OCI-LY7 (cell line): ENCODE data around the gene CYP20A1. TPM values are rescaled to one million over a fixed set of nuclear protein-coding genes. Genes with fewer than 3 reads are reported as not detected.
"Not testable (repeated sequence)": the region's sequence is repeated elsewhere in the genome, so short reads cannot be mapped to it uniquely, and the experiment has no call there.

Experiments
- BruUV-seq: library from RNA; stranded (reverse); fragments of 400-500 nt; replicated peaks from 2 replicates; lab custom pipeline; 2021; lab: Mats Ljungman, UMichigan
- CTCF ChIA-PET: fragments of 300-600 bp; sonication (Branson Sonifier 250); formaldehyde crosslinking; loops from one replicate; lab custom pipeline; 2022; ENCODE audit warnings: antibody characterized with exemption; ENCODE audit not compliant: unreplicated experiment; lab: Charles Lee
- POLR2A ChIA-PET: fragments of 300-600 bp; sonication (Branson Sonifier 250); formaldehyde crosslinking; loops from one replicate; lab custom pipeline; 2022; ENCODE audit warnings: antibody characterized with exemption; lab: Charles Lee
- DNase-seq: peaks from one replicate; pipeline ENCODE4 v3.0.0-alpha.2; 2015; ENCODE audit warnings: low spot score
- H2AFZ ChIP-seq: fragments of 200-600 bp; sonication (generic), shearing (Covaris generic); 2 replicates; pipeline ENCODE4 v1.6.1; 2014; ENCODE audit warnings: mild to moderate bottlenecking, antibody characterized with exemption, low read length, moderate library complexity
- H3K27ac ChIP-seq: fragments of 200-600 bp; sonication (generic); 2 replicates; pipeline ENCODE4 v1.5.1; 2014; ENCODE audit warnings: mixed run types, low read depth, mild to moderate bottlenecking, moderate library complexity, low read length, inconsistent platforms; ENCODE audit not compliant: poor library complexity, severe bottlenecking
- H3K36me3 ChIP-seq: fragments of 200-600 bp; sonication (generic); 2 replicates; pipeline ENCODE4 v1.6.1; 2014; ENCODE audit warnings: mild to moderate bottlenecking, antibody characterized with exemption, low read length, moderate library complexity, mixed read lengths; ENCODE audit not compliant: insufficient read depth
- H3K4me1 ChIP-seq: fragments of 200-600 bp; sonication (generic); 2 replicates; pipeline ENCODE4 v1.5.1; 2014; ENCODE audit warnings: mild to moderate bottlenecking, low read length; ENCODE audit not compliant: insufficient read depth, poor library complexity, severe bottlenecking
- H3K4me2 ChIP-seq: fragments of 200-600 bp; sonication (generic); 2 replicates; pipeline ENCODE4 v1.6.1; 2014; ENCODE audit warnings: mild to moderate bottlenecking, low read length
- H3K4me3 ChIP-seq: fragments of 200-600 bp; sonication (generic); 2 replicates; pipeline ENCODE4 v1.5.1; 2014; ENCODE audit warnings: mild to moderate bottlenecking, low read depth, low read length; ENCODE audit not compliant: poor library complexity, severe bottlenecking
- H3K79me2 ChIP-seq: fragments of 200-600 bp; sonication (generic); 2 replicates; pipeline ENCODE4 v1.6.1; 2016; ENCODE audit warnings: low read depth, mild to moderate bottlenecking, low read length, moderate library complexity, mixed read lengths; ENCODE audit not compliant: insufficient read depth
- H3K9me2 ChIP-seq: fragments of 200-600 bp; sonication (generic); 2 replicates; pipeline ENCODE4 v1.6.1; 2016; ENCODE audit warnings: mild to moderate bottlenecking, low read length, mixed read lengths; ENCODE audit not compliant: insufficient read depth
- H3K9me3 ChIP-seq: fragments of 200-600 bp; sonication (generic); 2 replicates; pipeline ENCODE4 v1.6.1; 2014; ENCODE audit warnings: mild to moderate bottlenecking, mixed run types, low read length, mixed read lengths
- H4K20me1 ChIP-seq: fragments of 200-600 bp; sonication (generic); 2 replicates; pipeline ENCODE4 v1.6.1; 2014; ENCODE audit warnings: mild to moderate bottlenecking, antibody characterized with exemption, low read length, moderate library complexity, mixed read lengths; ENCODE audit not compliant: insufficient read depth
- EZH2phosphoT487 ChIP-seq: fragments of 200-600 bp; sonication (generic); IDR thresholded peaks from 2 replicates; pipeline ENCODE4 v1.6.1; 2018; ENCODE audit warnings: low read depth, borderline replicate concordance, mild to moderate bottlenecking, mixed run types, antibody characterized with exemption, low read length, moderate library complexity, mixed read lengths
- intact Hi-C: fragments of 100-400 bp; cut with micrococcal nuclease; formaldehyde crosslinking; loops from one replicate; pipeline ENCODE4 v1.10.0; 2022; ENCODE audit not compliant: unreplicated experiment
- total RNA-seq, 2 experiments: library from RNA; depleted of rRNA in 1 of 2; stranded (reverse); fragments of >200 nt in 1 of 2; shearing (Covaris generic) in 1 of 2; gene quantifications; 2 replicates each; pipeline ENCODE4 v1.2.3, GENCODE V29; 2014 to 2022
- TF ChIP-seq, protein P1 (sequence below): fragments of 200-600 bp; sonication (generic); conservative IDR thresholded peaks from 2 replicates; pipeline ENCODE4 v1.5.1; 2014; ENCODE audit warnings: mild to moderate bottlenecking, antibody characterized with exemption, low read length, moderate library complexity, mixed read lengths

CYP20A1 gene
- total RNA-seq, 2 experiments from 2014 or later = 14.7 to 20.3 TPM

DNA sequence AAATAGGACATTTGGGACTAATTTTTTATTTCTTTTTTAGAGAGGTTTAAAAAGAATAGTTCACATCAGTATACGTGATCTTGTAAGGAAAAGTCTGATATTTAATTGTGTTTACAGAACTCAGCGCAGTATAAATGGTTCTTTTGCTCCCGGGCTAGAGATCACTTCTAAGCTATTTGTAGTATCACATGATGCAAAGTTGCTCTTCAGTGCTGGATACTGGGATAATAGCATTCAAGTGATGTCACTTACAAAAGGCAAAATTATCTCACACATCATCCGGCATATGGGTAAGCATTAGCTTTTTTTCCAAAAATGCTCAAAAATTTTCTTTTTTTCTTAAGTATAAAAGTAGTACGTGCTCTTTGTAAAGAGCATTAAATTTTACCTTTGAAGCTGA lies 37.4 kb upstream of the CYP20A1 start:
- ChIA-PET POLR2A (no interaction called here), CTCF (no interaction called here)
- TF ChIP-seq EZH2phosphoT487 = no peak
- TF ChIP-seq, protein P1, sequence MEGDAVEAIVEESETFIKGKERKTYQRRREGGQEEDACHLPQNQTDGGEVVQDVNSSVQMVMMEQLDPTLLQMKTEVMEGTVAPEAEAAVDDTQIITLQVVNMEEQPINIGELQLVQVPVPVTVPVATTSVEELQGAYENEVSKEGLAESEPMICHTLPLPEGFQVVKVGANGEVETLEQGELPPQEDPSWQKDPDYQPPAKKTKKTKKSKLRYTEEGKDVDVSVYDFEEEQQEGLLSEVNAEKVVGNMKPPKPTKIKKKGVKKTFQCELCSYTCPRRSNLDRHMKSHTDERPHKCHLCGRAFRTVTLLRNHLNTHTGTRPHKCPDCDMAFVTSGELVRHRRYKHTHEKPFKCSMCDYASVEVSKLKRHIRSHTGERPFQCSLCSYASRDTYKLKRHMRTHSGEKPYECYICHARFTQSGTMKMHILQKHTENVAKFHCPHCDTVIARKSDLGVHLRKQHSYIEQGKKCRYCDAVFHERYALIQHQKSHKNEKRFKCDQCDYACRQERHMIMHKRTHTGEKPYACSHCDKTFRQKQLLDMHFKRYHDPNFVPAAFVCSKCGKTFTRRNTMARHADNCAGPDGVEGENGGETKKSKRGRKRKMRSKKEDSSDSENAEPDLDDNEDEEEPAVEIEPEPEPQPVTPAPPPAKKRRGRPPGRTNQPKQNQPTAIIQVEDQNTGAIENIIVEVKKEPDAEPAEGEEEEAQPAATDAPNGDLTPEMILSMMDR = no peak
- H3K27ac ChIP-seq = no peak overlapping the region
- H3K79me2 ChIP-seq = no peaks in the 10 kb centered on the region
- no TSS peak for BruUV-seq
- no peaks in the 10 kb centered on the region for H4K20me1 ChIP-seq
- H3K36me3 ChIP-seq = no peaks in the 10 kb centered on the region
- no peaks in the 10 kb centered on the region for H3K4me1 ChIP-seq
- H2AFZ ChIP-seq = no peak overlapping the region
- DNase-seq = no peak
- H3K4me2 ChIP-seq = no peak overlapping the region
- H3K9me3 ChIP-seq = no peaks in the 10 kb centered on the region
- no peaks in the 10 kb centered on the region for H3K9me2 ChIP-seq
- H3K4me3 ChIP-seq = no peak overlapping the region
- intact Hi-C loops = no loop called here

DNA sequence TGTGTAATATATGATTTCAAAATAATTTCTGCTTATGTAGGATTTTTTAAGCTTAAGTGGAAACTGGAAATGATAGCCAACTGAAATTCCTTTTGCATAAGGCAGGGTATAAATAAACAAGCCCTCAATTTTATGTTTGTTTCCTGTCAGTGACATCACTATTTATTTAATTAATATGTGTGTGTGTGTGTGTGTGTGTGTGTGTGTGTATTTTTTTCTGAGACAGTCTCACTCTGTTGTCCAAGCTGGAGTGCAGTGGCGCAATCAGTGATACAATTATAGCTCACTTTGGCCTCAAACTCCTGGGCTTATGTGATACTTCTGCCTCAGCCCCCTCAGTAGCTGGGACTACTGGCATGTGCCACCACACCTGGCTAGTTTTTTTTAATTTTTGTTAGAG lies 29.3 kb upstream of the CYP20A1 start:
- Histone ChIP-seq H2AFZ (no peak overlapping the region), H3K9me2 (no peaks in the 10 kb centered on the region), H3K4me2 (no peak overlapping the region), H3K4me1 (no peaks in the 10 kb centered on the region), H3K36me3 (no peaks in the 10 kb centered on the region), H3K27ac (no peak overlapping the region), H3K9me3 (no peaks in the 10 kb centered on the region), H3K4me3 (no peak overlapping the region), H4K20me1 (no peaks in the 10 kb centered on the region), H3K79me2 (no peaks in the 10 kb centered on the region)
- BruUV-seq = no TSS peak
- ChIA-PET POLR2A (interaction anchor here (0.6 kb wide), 1 partner anchor 986 kb away, joined by 4 read pairs; no protein-coding TSS in a partner anchor), CTCF (no interaction called here)
- TF ChIP-seq EZH2phosphoT487 = no peak
- TF ChIP-seq, protein P1 = no peak
- intact Hi-C loops = no loop called here
- no peak for DNase-seq

DNA sequence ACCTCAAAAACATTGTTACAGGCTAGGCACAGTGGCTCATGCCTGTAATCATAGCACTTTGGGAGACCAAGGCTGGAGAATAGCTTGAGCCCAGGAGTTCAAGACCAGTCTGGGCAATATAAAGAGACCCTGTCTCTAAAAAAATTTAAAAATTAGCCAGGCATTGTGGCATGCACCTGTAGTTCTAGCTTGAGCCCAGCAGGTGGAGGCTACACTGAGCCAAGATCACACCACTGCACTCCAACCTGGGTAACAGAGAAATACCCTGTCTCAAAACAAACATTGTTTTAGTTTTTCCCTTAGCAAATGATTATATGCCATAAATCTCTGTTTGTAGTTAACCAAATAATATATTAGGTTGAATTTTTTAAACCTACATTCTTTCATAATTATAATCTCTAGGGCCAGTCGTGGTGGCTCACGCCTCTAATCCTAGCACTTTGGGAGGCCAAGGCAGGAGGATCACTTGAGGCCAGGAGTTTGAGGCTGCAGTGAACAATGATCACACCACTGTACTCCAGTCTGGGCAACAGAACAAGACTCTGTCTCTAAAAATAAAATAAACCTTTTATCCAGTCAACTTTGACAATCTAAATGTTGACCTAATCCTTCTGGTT lies 13.3 kb upstream of the CYP20A1 start:
- POLR2A ChIA-PET = interaction anchor here (0.6 to 1.0 kb wide), 7 partner anchors 17 to 1638 kb away, joined by 3 to 4 read pairs (median 3); no protein-coding TSS in a partner anchor

DNA sequence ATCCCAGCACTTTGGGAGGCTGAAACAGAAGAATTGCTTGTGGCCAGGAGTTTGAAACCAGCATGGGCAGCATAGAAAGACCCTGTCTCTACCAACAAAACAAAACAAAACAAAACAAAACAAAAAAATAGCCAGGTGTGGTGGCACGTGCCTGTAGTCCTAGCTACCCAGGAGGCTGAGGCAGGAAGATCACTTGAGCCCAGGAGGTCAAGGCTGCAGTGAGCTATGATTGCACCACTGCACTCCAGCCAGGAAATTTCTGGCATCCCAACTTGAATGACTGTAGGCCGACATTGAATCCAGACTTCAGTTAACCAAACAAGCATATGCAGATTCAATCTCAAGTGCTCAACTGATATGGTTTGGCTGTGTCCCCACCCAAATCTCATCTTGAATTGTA lies 9.1 kb upstream of the CYP20A1 start:
- H4K20me1 ChIP-seq, H3K27ac ChIP-seq, H3K79me2 ChIP-seq, H3K36me3 ChIP-seq, POLR2A ChIA-PET, intact Hi-C loops, H3K4me2 ChIP-seq, CTCF ChIA-PET, H3K9me2 ChIP-seq, BruUV-seq, H3K9me3 ChIP-seq, DNase-seq, H3K4me3 ChIP-seq, H3K4me1 ChIP-seq, H2AFZ ChIP-seq: not testable (repeated sequence)

More for the DNA sequence above, 13.3 kb upstream of the CYP20A1 start:
- no peaks in the 10 kb centered on the region for H3K4me1 ChIP-seq
- intact Hi-C loops = loop anchor here (1.0 to 2.0 kb wide), 2 partner anchors 229 to 589 kb away; no protein-coding TSS in a partner anchor
- H3K36me3 ChIP-seq = no peaks in the 10 kb centered on the region
- no peaks in the 10 kb centered on the region for H4K20me1 ChIP-seq
- no peaks in the 10 kb centered on the region for H3K9me2 ChIP-seq
- H3K4me3 ChIP-seq = no peak overlapping the region
- BruUV-seq = no TSS peak
- TF ChIP-seq EZH2phosphoT487 = no peak
- TF ChIP-seq, protein P1 = peak; percentile 85
- H3K9me3 ChIP-seq = no peaks in the 10 kb centered on the region
- H2AFZ ChIP-seq = no peak overlapping the region
- no peak overlapping the region for H3K4me2 ChIP-seq
- no peak overlapping the region for H3K27ac ChIP-seq
- DNase-seq = peak; percentile 45
- CTCF ChIA-PET = interaction anchor here (1.2 kb wide), 2 partner anchors 20 to 228 kb away, joined by 3 read pairs; no protein-coding TSS in a partner anchor
- H3K79me2 ChIP-seq = no peaks in the 10 kb centered on the region
